HepG2 (cell line): ENCODE data around the gene PTH1R. TPM values are rescaled to one million over a fixed set of nuclear protein-coding genes. Genes with fewer than 3 reads are reported as not detected.

Experiments
- ARID2 ChIP-seq: sonication (generic); formaldehyde crosslinking; IDR thresholded peaks from 2 replicates; pipeline ENCODE4 v1.8.1; 2022; ENCODE audit warnings: mild to moderate bottlenecking, missing genetic modification reagents, borderline replicate concordance
- ARID4A ChIP-seq: sonication (generic); formaldehyde crosslinking; IDR thresholded peaks from 2 replicates; pipeline ENCODE4 v1.5.0; 2020; ENCODE audit warnings: mild to moderate bottlenecking, missing genetic modification reagents, borderline replicate concordance
- ARNTL ChIP-seq: sonication (generic); formaldehyde crosslinking; IDR thresholded peaks from 2 replicates; pipeline ENCODE4 v1.4.0; 2020; ENCODE audit warnings: mild to moderate bottlenecking, missing genetic modification reagents
- BRD4 ChIP-seq: sonication (generic); formaldehyde crosslinking; IDR thresholded peaks from 2 replicates; pipeline ENCODE4 v1.4.0; 2020; ENCODE audit warnings: missing genetic modification reagents
- CTCF ChIP-seq: sonication (generic); formaldehyde crosslinking; IDR thresholded peaks from 2 replicates; pipeline ENCODE4 v1.5.0; 2020; ENCODE audit warnings: mild to moderate bottlenecking, missing genetic modification reagents, moderate library complexity
- KLF11 ChIP-seq: IDR thresholded peaks from 2 replicates; pipeline ENCODE4 v1.6.1; 2016; ENCODE audit warnings: missing compliant biosample characterization
- MIER3 ChIP-seq: IDR thresholded peaks from 2 replicates; pipeline ENCODE4 v1.6.1; 2016; ENCODE audit warnings: missing compliant biosample characterization, borderline replicate concordance
- PCBP2 ChIP-seq: fragments of 200-400 bp; formaldehyde crosslinking; optimal IDR thresholded peaks from 2 replicates; pipeline ENCODE3; 2018; ENCODE audit warnings: low read length, low read depth; ENCODE audit not compliant: poor library complexity, severe bottlenecking
- SNAPC5 ChIP-seq: sonication (generic); formaldehyde crosslinking; IDR thresholded peaks from 2 replicates; pipeline ENCODE4 v1.8.1; 2023; ENCODE audit warnings: mild to moderate bottlenecking, missing genetic modification reagents, borderline replicate concordance
- U2AF1 ChIP-seq: fragments of 200-400 bp; formaldehyde crosslinking; optimal IDR thresholded peaks from 2 replicates; pipeline ENCODE3; 2017; ENCODE audit warnings: mild to moderate bottlenecking, low read depth, low read length
- USF2 ChIP-seq, 2 experiments: sonication (generic) in 1 of 2; formaldehyde crosslinking in 1 of 2; IDR thresholded peaks; 2 replicates each; pipeline versions ENCODE4 v1.5.1 to v1.6.1; 2011 to 2020; ENCODE audit warnings: borderline replicate concordance in 1 of 2, low read depth in 1 of 2, low read length in 1 of 2, mild to moderate bottlenecking in 1 of 2, missing genetic modification reagents in 1 of 2, moderate library complexity in 1 of 2
- ZBTB10 ChIP-seq: sonication (generic); formaldehyde crosslinking; IDR thresholded peaks from 2 replicates; pipeline ENCODE4 v1.4.0; 2020; ENCODE audit warnings: missing genetic modification reagents, borderline replicate concordance
- ZBTB7B ChIP-seq: sonication (generic); formaldehyde crosslinking; IDR thresholded peaks from 2 replicates; pipeline ENCODE4 v1.4.0; 2020; ENCODE audit warnings: missing genetic modification reagents
- ZNF703 ChIP-seq: sonication (generic); formaldehyde crosslinking; IDR thresholded peaks from 2 replicates; pipeline ENCODE4 v1.5.1; 2020; ENCODE audit warnings: missing genetic modification reagents, mild to moderate bottlenecking, moderate library complexity, borderline replicate concordance
- ZNF772 ChIP-seq: sonication (generic); formaldehyde crosslinking; IDR thresholded peaks from 2 replicates; pipeline ENCODE4 v1.5.0; 2020; ENCODE audit warnings: mild to moderate bottlenecking, missing genetic modification reagents
- ZNF878 ChIP-seq: sonication (generic); formaldehyde crosslinking; IDR thresholded peaks from 2 replicates; pipeline ENCODE4 v1.8.1; 2023; ENCODE audit warnings: mild to moderate bottlenecking, missing genetic modification reagents, moderate library complexity
- polyA plus RNA-seq, 8 experiments: library from polyadenylated mRNA; depleted of rRNA in 3 of 8; stranded (reverse) in 7 of 8; unstranded in 1 of 8; fragments of >200 nt; fragmentation: Illumina TruSeq in 4 of 8; extraction: Trizol in 4 of 8; gene quantifications; 2 replicates each; pipeline versions ENCODE4 v1.2.1 to v1.2.3, GENCODE V29; 2011 to 2016; ENCODE audit warnings: low read depth in 4 of 8, missing spikeins in 1 of 8, mixed read lengths in 1 of 8; ENCODE audit not compliant: insufficient read depth in 1 of 8
- total RNA-seq, 5 experiments: library from RNA; depleted of rRNA; stranded (reverse); fragments of >200 nt; fragmentation: Illumina TruSeq; extraction: Trizol; gene quantifications; 2 replicates each; pipeline ENCODE4 v1.2.3, GENCODE V29; 2016; ENCODE audit warnings: low read depth in 1 of 5

The PTH1R gene
- total and polyA plus RNA-seq, 2 of the 13 experiments (the other 11 are each of a cell fraction or from before 2014, with no cell fraction given) = not detected

GRCh38 chr3:46909535-46910161 lies 32.1 kb downstream of the PTH1R start (continued):
- TF ChIP-seq USF2 (IDR thresholded peaks at IDR 0.05; ENCODE audit: low read depth, low read length) = peak; percentile 58
- TF ChIP-seq USF2 (CRISPR knock-in tag; IDR thresholded peaks at IDR 0.05; ENCODE audit: borderline replicate concordance) = peak; percentile 78; the same call in 1 of the 2 replicates
- TF ChIP-seq U2AF1 = no peak
- no peak for TF ChIP-seq SNAPC5 (CRISPR knock-in tag)
- no peak for TF ChIP-seq BRD4 (CRISPR knock-in tag)
- TF ChIP-seq ARNTL (CRISPR knock-in tag) = no peak
- 0 out of 2 replicates have a peak, but pooled peaks have one; percentile 45 for TF ChIP-seq ZBTB7B
- TF ChIP-seq ZNF772 = 0 out of 2 replicates have a peak, but pooled peaks have one; percentile 27
- TF ChIP-seq ZNF878 = no peak
- no peak for TF ChIP-seq ARID4A (CRISPR knock-in tag)
- TF ChIP-seq ZBTB10 = no peak
- no peak for TF ChIP-seq MIER3 (CRISPR knock-in tag)
- TF ChIP-seq ARID2 = no peak
- peak; percentile 95 for TF ChIP-seq CTCF (CRISPR knock-in tag)
- TF ChIP-seq PCBP2 = no peak
- no peak for TF ChIP-seq ZNF703 (CRISPR knock-in tag)
- no peak for TF ChIP-seq KLF11 (CRISPR knock-in tag)
